ENCODE data around the gene ATF5.
"Not testable (repeated sequence)": the region's sequence is repeated elsewhere in the genome, so short reads cannot be mapped to it uniquely, and the experiment has no call there.

The ATF5 gene

DNA sequence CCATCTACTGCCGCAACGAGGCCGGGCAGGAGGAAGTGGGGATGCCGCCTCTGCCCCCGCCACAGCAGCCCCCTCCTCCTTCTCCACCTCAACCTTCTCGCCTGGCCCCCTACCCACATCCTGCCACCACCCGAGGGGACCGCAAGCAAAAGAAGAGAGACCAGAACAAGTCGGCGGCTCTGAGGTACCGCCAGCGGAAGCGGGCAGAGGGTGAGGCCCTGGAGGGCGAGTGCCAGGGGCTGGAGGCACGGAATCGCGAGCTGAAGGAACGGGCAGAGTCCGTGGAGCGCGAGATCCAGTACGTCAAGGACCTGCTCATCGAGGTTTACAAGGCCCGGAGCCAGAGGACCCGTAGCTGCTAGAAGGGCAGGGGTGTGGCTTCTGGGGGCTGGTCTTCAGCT is 3.7 kb downstream of the ATF5 start:
- no peak overlapping the region for H3K27ac ChIP-seq
- no peak for TF ChIP-seq ZFX (IDR thresholded peaks at IDR 0.05)
- TF ChIP-seq, protein P1, sequence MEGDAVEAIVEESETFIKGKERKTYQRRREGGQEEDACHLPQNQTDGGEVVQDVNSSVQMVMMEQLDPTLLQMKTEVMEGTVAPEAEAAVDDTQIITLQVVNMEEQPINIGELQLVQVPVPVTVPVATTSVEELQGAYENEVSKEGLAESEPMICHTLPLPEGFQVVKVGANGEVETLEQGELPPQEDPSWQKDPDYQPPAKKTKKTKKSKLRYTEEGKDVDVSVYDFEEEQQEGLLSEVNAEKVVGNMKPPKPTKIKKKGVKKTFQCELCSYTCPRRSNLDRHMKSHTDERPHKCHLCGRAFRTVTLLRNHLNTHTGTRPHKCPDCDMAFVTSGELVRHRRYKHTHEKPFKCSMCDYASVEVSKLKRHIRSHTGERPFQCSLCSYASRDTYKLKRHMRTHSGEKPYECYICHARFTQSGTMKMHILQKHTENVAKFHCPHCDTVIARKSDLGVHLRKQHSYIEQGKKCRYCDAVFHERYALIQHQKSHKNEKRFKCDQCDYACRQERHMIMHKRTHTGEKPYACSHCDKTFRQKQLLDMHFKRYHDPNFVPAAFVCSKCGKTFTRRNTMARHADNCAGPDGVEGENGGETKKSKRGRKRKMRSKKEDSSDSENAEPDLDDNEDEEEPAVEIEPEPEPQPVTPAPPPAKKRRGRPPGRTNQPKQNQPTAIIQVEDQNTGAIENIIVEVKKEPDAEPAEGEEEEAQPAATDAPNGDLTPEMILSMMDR (conservative IDR thresholded peaks at IDR 0.05) = no peak

DNA sequence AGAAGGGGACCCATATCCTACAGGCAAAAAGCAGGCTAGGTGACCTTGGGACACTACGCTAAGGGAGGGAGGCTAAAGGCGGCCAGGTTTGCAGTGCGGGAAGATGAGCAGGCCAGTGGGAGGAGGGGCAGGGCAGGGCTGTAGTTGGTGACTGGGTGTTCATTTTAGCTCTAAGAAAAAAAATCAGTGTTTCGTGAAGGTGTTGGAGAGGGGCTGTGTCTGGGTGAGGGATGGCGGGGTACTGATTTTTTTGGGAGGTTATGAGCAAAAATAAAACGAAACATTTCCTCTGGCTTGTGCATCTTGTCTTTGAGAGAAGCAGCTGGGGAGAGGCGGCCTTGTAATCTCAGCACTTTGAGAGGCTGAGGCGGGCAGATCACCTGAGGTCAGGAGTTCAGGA is 4.6 kb downstream of the ATF5 start:
- H3K27ac ChIP-seq = no peak overlapping the region
- TF ChIP-seq ZFX (IDR thresholded peaks at IDR 0.05) = no peak
- TF ChIP-seq, protein P1 (conservative IDR thresholded peaks at IDR 0.05) = no peak

DNA sequence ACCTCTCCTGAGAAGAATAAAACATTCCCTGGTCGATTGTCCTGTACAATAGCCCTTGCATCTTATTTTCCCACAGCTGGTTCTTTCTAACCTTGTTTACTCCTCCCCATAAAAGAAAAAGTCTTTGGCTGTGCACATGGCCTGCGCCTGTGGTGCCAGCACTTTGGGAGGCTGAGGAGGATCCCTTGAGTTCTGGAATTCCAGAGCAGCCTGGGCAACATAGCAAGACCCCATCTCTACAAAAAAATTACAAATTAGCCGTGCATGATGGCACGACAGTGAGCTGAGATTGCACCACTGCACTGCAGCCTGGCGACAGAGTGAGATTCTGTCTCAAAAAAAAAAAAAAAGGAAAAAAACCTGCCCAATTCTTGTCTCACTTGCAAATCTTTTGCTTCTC is 7.5 kb downstream of the ATF5 start:
- no peak overlapping the region for H3K27ac ChIP-seq
- no peak for TF ChIP-seq ZFX (IDR thresholded peaks at IDR 0.05)
- TF ChIP-seq, protein P1 (conservative IDR thresholded peaks at IDR 0.05) = no peak

DNA sequence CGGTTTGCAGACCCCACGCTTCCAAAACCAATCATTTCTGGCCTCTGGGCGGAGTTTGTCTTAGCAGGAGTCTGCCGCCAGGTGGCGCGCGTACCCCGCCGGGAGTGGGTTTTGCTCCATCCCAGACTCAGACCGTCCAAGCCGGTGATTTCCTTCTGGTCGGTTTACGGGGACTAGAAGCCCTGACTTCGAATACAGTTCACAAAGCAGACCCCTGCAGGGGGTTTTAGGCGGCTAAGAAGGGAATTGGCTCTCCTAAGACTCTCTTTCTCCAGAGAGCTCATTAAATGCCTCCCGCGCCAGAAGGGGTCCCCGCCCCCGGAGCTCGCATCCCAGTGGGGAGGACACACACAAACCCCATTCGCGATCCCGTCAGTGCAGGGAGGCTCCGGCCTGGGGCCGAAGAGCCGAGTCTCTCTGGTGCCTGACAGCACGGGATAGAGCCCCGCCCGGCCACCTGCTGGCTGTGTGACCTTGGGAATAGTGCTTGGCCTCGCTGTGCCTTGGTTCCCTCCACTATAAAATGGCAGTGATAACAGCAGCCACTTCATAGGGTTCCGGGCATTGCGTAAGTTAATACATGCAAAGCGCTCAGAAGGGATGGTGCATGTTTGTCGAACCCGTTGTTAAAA is 8.9 kb downstream of the ATF5 start:
- TF ChIP-seq ZFX (IDR thresholded peaks at IDR 0.05) = no peak
- TF ChIP-seq, protein P1 (conservative IDR thresholded peaks at IDR 0.05) = peak; percentile 98
- H3K27ac ChIP-seq = no peak overlapping the region

DNA sequence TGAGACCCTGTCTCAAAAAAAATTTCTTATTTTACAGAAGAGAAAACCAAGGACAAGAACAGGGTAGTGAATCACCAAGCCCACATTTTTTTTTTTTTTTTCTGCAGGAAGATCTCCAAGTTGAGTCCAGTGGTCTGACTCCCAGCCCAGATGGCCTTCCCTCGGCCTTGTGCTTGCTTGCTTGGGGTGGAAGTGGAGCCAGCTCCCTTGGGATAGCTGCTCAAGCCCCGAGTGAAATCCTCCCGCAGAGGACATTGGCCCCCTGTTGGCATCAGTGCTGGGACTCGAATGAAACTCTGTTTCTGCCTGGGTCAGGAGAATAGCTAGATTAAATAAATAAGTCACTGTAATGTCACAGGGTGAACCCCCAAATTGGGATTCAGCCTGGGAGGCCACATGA is 9.7 kb downstream of the ATF5 start:
- TF ChIP-seq ZFX (IDR thresholded peaks at IDR 0.05) = no peak
- TF ChIP-seq, protein P1 (conservative IDR thresholded peaks at IDR 0.05) = no peak

DNA sequence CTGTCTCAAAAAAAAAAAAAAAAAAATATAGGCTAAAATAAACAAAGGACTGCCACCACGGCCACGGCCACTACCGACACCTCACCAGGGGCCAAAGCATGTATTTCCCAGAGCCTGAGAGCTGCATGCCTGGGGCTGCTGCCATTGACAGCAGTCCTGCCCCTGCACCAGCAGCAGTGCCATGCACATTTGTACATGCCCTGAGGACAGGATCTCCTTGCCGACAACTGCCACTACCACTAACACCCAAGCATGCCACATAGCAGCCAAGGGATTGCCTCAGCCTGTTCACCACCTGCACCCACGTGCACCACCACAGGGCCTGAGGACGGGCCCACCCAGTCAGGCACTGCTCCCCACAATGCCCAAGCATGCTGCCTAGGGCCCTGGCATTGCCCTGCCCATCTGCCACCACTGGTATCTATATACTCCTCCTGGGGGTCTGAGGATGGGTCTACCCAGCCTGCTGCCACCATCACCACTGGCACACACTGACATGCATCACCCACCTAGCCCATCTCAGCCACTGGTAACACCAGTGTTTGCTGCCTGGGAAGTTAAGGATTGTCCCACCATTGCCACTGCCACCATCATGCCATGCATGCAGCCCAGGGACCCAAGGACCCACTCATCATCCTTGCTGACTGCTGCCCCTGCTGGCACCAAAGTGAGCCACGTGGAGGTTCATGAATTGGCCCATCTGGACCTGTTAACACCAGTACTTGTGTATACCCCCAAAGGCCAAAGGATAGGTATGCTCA is 10.9 kb downstream of the ATF5 start:
- TF ChIP-seq ZFX (IDR thresholded peaks at IDR 0.05) = no peak
- TF ChIP-seq, protein P1 (conservative IDR thresholded peaks at IDR 0.05) = no peak; the same call in 1 of the 2 replicates
- H3K27ac ChIP-seq = no peak overlapping the region

More for the DNA sequence above, 9.7 kb downstream of the ATF5 start:
- no peak overlapping the region for H3K27ac ChIP-seq

DNA sequence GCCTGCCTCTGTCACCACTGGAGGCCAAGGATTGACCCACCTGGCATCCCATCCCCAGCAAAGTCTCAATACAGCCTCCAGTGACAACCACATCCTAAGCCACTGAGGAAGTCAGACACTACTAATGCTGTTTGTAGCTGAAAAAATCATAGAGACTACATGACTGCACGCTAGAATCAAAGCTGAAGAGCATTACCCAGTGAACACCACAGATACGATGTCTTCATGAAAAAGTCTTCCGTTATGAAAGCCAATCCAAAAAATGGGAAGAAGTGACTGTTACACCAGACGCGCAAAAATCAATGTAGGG is 11.4 kb downstream of the ATF5 start:
- TF ChIP-seq, protein P1 (conservative IDR thresholded peaks at IDR 0.05) = no peak; the same call in 1 of the 2 replicates
- TF ChIP-seq ZFX (IDR thresholded peaks at IDR 0.05) = no peak
- no peak overlapping the region for H3K27ac ChIP-seq

DNA sequence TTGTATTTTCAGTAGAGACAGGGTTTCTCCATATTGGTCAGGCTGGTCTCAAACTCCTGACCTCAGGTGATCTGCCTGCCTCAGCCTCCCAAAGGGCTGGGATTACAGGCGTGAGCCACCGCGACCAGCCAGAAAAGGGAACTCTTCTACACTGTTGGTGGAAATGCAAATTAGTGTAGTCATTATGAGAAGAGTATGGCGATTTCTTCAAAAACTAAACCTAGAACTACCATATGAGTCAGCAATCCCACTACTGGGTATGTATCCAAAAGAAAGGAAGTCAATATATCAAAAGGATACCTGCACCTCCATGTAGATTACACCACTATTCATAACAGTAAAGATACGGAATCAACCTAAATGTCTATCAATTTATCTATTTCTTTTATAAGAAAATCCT is 15.6 kb downstream of the ATF5 start:
- not testable (repeated sequence) for H3K27ac ChIP-seq
